AG04449 (cell line): ENCODE measurements around the gene IPO7.
"Not testable (repeated sequence)": the region's sequence is repeated elsewhere in the genome, so short reads cannot be mapped to it uniquely, and the experiment has no call there.

Source experiments
- CTCF ChIA-PET: fragments of 350-600 bp; formaldehyde crosslinking; extraction: SDS; loops from one replicate; lab custom pipeline; 2021; ENCODE audit warnings: antibody characterized with exemption; lab: Yijun Ruan, JAX
- POLR2A ChIA-PET: fragments of 400-600, 350-600 bp; formaldehyde crosslinking; extraction: SDS; loops from one replicate; lab custom pipeline; 2020; ENCODE audit warnings: antibody characterized with exemption, inconsistent platforms; lab: Yijun Ruan, JAX
- DNase-seq: peaks from one replicate; pipeline ENCODE4 v3.0.0-alpha.2; 2010; ENCODE audit warnings: low read depth, low spot score
- H3K4me3 ChIP-seq: 2 replicates; pipeline ENCODE4 v1.5.1; 2011; ENCODE audit warnings: low read depth, mild to moderate bottlenecking, control low read depth, low read length
- CTCF ChIP-seq: IDR thresholded peaks from one replicate; pipeline ENCODE4 v1.5.1; 2011; ENCODE audit warnings: mild to moderate bottlenecking, moderate library complexity, low read length, control low read depth, inconsistent platforms; ENCODE audit not compliant: insufficient read depth; ENCODE audit errors: missing control alignments

The IPO7 gene

DNA sequence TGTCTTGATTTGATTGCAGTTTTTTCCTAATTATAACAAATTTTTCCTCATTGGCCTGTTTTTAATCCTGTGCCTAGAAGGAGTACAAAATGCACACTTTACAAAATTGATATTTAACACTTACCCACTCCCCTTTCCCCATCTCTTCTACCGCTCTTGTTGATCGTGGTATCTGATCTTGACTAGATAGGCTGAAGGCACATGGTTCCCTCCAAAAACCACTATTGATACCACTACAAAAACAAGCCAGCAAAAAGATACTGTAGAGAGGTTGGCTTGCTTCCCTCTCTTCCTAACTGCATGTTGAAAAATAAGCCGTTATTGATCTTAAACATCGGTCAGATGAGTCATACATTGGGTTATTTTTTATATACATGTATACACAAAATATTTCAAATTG, 61.8 kb downstream of the IPO7 start:
- H3K4me3 ChIP-seq: no peak overlapping the region
- ChIA-PET POLR2A (no interaction called here), CTCF (no interaction called here)
- DNase-seq: no peak
- no peak for TF ChIP-seq CTCF

DNA sequence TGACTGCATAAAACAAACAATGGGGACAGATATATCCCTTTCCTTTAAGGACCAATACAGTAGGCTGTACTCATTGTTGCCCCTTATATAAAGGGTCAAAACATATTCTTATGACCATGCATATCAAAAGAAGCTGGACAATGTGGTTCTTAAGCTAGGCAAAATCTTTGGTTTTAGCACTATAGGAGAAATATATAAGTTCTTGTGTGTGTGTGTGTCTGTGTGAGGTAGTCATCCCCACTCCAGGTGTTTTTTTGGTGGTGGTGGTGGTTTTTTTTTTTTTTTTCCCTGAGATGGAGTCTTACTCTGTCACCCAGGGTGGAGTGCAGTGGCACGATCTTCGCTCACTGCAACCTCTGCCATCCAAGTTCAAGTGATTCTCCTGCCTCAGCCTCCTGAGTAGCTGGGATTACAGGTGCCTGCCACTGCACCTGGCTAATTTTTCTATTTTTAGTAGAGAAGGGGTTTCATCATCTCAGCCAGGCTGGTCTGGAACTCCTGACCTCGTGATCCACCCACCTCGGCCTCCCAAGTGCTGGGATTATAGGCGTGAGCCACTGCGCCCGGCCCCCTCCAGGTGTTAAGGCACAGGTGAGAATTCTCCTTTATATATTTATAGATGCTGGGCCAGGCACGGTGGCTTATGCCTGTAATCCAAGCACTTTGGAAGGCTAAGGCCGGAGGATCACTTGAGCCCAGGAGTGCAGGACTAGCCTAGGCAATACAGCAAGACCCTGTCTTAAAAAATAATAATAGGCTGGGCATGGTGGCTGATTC, 64.3 kb downstream of the IPO7 start:
- no peak for TF ChIP-seq CTCF
- DNase-seq: no peak
- no peak overlapping the region for H3K4me3 ChIP-seq
- ChIA-PET POLR2A (interaction anchor here (1.7 kb wide), 1 partner anchor 12 kb away, joined by 6 read pairs; the partner anchor contains the start of gene ZNF143), CTCF (interaction anchor here (1.0 to 3.4 kb wide), 2 partner anchors 9 to 58 kb away, joined by 3 to 13 read pairs; no protein-coding TSS in a partner anchor)

DNA sequence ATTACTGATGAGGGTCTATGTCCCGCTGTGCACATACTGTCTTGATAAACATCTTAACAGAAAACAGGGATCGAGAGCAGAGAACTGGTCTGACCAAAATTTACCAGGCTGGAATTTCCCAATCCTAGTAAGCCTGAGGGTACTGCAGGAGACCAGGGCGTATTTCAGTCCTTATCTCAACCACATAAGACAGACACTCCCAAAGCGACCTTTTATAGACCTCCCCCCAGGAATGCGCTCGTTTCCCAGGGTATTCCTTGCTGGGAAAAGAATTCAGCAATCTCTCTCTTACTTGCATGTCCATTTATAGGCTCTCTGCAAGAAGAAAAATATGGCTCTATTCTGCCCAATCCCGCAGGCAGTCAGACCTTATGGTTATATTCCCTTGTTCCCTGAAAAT, 67.6 kb downstream of the IPO7 start:
- POLR2A ChIA-PET, DNase-seq, H3K4me3 ChIP-seq, CTCF ChIA-PET: not testable (repeated sequence)

GRCh38 chr11:9455722-9456121, 71.3 kb downstream of the IPO7 start:
- no peak for DNase-seq
- ChIA-PET CTCF (no interaction called here), POLR2A (no interaction called here)
- TF ChIP-seq CTCF: no peak
- H3K4me3 ChIP-seq: no peak overlapping the region

- no peak for DNase-seq
- no peak for TF ChIP-seq CTCF
- CTCF ChIA-PET: interaction anchor here (0.8 to 3.3 kb wide), 5 partner anchors 10 to 294 kb away, joined by 3 to 15 read pairs (median 6); no protein-coding TSS in a partner anchor
- POLR2A ChIA-PET: interaction anchor here (0.5 to 2.5 kb wide), 32 partner anchors 10 to 907 kb away, joined by 3 to 16 read pairs (median 4); partner anchors contain the start of genes ADM, IPO7 and WEE1
- H3K4me3 ChIP-seq: peak overlapping the region; percentile 90
These were observed 75.3 kb downstream of the IPO7 start for GRCh38 chr11:9459667-9460321.

DNA sequence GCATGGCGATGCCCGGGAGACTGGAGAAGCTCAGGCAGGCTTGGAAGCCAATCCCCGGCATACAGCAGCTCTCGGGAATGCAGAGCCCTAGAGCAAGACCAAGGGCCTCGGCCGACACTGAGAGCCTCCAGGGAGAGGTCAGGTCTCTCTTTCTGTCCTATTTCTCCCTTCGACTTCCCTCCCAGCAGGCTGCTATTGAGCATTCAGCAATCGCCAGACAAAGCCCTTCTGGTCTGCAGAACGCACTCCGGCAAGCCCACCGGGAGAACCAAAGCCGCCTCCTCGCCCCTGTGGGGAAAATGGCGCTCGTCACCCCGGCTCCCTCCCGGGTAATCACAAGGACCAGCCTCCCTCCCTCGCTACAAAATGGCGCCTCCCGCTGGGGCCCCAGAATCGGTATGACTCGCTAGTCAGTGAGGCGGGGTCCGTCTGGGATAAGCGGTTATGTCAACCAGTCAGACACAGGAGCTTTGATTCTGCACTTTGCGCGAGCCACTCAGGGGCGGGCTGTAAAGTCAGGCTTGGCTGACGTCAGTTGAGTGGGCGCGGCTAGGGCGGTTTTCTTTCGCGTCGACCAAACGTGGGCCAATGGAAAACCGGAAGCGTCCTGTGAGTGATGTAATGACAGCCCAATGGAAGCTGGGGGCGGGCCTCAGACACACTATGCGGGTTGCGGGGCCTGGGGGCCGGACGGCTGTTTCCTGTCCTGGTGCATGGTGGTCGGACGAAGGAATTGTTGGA, 76.0 kb downstream of the IPO7 start, which contains the start of gene ZNF143:
TSS of gene ZNF143 (plus strand) at position 691 of the 741 bp plus-strand sequence. CDS start 10,297 bp downstream, outside the sequence.
- POLR2A ChIA-PET: interaction anchor here (0.5 to 2.5 kb wide), 37 partner anchors 9 to 906 kb away, joined by 3 to 16 read pairs (median 4); partner anchors contain the start of genes ADM, IPO7 and WEE1
- H3K4me3 ChIP-seq: peak within 1 kb of the TSS; percentile 90
- no peak for TF ChIP-seq CTCF
- DNase-seq: peak; percentile 99
- CTCF ChIA-PET: interaction anchor here (0.8 to 3.3 kb wide), 6 partner anchors 11 to 295 kb away, joined by 3 to 15 read pairs (median 5); no protein-coding TSS in a partner anchor
